Mammary epithelial cell (primary cell): ENCODE results near the gene SLC38A11.

Experiments used
- EZH2 ChIP-seq: IDR thresholded peaks from 2 replicates; pipeline ENCODE4 v1.6.1; 2012; ENCODE audit warnings: low read length, inconsistent platforms, borderline replicate concordance
- TF ChIP-seq, protein P1 (sequence below), 2 donors: IDR thresholded peaks in 1 of 2; conservative IDR thresholded peaks in 1 of 2; 2 replicates each; pipeline ENCODE4 v1.5.1; 2011 to 2012; ENCODE audit warnings: inconsistent platforms in 2 of 2, low read length in 2 of 2, mild to moderate bottlenecking in 2 of 2, control low read depth in 1 of 2, low read depth in 1 of 2; ENCODE audit not compliant: insufficient read depth in 1 of 2; ENCODE audit errors: extremely low read depth in 1 of 2

- TF ChIP-seq, protein P1, sequence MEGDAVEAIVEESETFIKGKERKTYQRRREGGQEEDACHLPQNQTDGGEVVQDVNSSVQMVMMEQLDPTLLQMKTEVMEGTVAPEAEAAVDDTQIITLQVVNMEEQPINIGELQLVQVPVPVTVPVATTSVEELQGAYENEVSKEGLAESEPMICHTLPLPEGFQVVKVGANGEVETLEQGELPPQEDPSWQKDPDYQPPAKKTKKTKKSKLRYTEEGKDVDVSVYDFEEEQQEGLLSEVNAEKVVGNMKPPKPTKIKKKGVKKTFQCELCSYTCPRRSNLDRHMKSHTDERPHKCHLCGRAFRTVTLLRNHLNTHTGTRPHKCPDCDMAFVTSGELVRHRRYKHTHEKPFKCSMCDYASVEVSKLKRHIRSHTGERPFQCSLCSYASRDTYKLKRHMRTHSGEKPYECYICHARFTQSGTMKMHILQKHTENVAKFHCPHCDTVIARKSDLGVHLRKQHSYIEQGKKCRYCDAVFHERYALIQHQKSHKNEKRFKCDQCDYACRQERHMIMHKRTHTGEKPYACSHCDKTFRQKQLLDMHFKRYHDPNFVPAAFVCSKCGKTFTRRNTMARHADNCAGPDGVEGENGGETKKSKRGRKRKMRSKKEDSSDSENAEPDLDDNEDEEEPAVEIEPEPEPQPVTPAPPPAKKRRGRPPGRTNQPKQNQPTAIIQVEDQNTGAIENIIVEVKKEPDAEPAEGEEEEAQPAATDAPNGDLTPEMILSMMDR (conservative IDR thresholded peaks at IDR 0.05 in 1 of 2, IDR thresholded peaks at IDR 0.05 in 1 of 2; ENCODE audit: extremely low read depth in 1 of 2, insufficient read depth in 1 of 2, low read depth in 1 of 2, low read length in 2 of 2), result no peak
- no peak for TF ChIP-seq EZH2
These were observed 18.9 kb upstream of the SLC38A11 start for GRCh38 chr2:164974221-164974620.
